Brain pericyte (primary cell): ENCODE results near the gene PDPK1.
"Not testable (repeated sequence)": the region's sequence is repeated elsewhere in the genome, so short reads cannot be mapped to it uniquely, and the experiment has no call there.

Experiments used
- DNase-seq: peaks from one replicate; pipeline ENCODE4 v3.0.0-alpha.2; 2012; ENCODE audit warnings: low read depth, low spot score

The PDPK1 gene

GRCh38 chr16:2587891-2588565, 50.2 kb downstream of the PDPK1 start:
- no peak for DNase-seq

DNA sequence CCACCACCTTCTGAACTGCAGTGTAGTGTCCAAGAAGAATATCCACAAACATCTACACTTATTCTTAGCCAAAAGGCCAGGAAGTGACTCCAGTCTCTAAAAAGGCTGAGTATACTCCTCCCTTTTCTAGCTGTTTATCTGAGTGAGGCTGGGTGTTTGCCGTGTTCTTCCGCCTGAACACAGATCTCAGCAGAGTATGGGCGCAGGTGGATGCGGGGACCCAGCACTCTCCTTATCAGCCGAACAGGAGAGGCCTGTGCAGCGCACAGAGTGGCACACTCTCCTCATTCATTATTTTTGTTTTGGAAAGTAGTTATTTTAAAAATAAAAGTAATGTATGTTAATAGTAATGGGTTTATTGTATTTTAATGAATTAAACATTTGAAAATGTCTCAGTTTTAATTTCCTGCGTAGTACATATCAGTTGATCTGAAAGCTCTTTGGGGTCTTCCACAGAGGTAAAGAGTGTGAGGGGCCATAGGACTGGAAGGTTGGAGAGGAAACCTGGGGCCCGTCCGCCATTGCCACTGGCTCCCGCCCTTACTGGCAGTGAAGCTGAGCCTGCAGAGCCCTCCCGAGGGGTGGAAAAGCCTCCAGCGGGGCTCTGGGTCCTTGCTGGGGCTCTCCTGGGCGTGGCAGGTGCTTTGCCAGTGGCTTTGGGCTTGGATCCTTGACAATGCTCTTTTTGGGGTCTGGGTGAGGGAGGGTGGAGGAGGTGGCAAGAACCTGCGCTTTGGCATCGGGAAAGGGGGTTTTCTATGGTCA, 53.8 kb downstream of the PDPK1 start:
- no peak for DNase-seq

DNA sequence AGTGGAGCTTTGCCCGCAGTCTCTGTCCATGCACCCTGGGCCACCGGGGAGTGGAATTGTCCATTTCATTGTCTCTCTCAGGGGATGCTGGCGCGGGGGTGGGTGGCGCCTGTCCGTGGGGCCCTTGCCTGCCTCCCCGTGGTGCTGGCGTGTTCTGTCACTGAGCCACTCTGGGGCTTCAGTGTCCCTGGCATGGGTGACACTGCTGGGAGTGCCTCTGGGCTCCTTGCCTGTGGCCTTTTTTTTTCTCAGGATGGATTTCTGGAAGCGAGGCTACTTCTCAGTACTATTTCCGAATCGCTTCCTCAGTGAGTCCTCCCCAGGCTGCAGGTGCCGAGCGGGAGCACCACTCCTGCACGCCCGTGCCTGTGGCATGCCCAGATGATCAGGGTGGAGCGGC, 55.0 kb downstream of the PDPK1 start:
- no peak for DNase-seq

GRCh38 chr16:2595393-2596205, 57.8 kb downstream of the PDPK1 start:
- DNase-seq: no peak

DNA sequence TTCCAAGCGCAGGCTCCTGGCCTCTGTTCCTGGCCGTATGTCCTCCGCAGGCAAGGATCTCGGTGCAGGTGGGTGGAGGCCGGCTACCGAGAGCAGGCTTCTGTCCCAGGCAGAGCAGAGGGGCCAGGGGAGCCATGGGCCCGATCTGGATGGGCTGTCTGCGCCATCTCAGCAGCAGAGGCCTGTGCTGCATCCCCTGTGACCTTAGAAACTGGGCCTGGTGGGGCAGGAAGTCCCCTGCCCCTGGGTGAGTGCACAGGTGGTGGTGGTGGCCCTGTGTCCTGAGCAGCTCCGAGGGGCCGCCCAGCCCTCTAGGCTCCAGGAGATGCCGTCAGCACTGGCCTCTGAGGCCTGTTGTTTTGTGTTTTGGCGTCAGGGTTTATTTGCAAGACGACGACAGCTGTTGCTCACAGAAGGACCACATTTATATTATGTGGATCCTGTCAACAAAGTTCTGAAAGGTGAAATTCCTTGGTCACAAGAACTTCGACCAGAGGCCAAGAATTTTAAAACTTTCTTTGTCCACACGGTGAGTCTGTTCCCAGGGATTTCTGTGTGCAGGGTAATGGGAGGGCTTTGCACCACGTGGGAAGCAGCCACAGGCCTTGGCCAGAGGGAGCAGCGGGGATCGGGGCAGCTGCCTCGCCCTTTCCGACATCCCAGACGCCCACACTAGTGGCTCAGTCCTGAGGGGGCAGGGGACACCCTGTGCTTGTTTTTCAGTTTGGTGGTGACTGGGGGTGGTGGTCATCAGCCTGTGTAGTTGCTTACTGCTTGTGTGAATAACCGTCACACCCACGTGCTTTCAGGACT, 59.1 kb downstream of the PDPK1 start:
- DNase-seq: no peak

DNA sequence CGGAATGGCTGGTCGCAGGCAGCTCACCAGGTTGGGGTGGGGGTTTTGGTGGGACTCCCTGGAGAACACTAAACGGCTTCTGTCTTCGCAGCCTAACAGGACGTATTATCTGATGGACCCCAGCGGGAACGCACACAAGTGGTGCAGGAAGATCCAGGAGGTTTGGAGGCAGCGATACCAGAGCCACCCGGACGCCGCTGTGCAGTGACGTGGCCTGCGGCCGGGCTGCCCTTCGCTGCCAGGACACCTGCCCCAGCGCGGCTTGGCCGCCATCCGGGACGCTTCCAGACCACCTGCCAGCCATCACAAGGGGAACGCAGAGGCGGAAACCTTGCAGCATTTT, 59.7 kb downstream of the PDPK1 start:
- no peak for DNase-seq

GRCh38 chr16:2598133-2598641, 60.4 kb downstream of the PDPK1 start:
- no peak for DNase-seq

DNA sequence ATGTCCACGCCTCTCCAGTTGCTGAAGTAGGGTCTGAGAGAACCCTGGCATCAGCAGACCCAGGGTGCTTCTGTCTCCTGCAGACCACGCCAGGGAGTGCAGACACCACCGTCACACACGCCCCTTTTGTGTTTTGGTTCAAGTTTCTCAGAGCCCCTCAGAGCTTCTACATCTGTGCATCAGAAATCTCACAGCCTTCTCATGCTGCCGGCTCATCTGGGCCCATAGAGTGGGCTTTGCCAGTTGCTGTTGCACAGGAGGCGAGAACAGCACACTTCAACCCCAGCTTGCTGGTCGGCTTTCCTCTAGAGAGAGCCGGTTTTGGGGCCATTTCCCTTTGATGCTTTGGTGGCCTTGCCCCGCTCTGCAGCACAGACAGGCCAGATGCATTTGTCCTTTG, 60.9 kb downstream of the PDPK1 start:
- DNase-seq: no peak

GRCh38 chr16:2599165-2599564, 61.3 kb downstream of the PDPK1 start:
- not testable (repeated sequence) for DNase-seq

GRCh38 chr16:2599785-2600184, 62.0 kb downstream of the PDPK1 start:
- not testable (repeated sequence) for DNase-seq

DNA sequence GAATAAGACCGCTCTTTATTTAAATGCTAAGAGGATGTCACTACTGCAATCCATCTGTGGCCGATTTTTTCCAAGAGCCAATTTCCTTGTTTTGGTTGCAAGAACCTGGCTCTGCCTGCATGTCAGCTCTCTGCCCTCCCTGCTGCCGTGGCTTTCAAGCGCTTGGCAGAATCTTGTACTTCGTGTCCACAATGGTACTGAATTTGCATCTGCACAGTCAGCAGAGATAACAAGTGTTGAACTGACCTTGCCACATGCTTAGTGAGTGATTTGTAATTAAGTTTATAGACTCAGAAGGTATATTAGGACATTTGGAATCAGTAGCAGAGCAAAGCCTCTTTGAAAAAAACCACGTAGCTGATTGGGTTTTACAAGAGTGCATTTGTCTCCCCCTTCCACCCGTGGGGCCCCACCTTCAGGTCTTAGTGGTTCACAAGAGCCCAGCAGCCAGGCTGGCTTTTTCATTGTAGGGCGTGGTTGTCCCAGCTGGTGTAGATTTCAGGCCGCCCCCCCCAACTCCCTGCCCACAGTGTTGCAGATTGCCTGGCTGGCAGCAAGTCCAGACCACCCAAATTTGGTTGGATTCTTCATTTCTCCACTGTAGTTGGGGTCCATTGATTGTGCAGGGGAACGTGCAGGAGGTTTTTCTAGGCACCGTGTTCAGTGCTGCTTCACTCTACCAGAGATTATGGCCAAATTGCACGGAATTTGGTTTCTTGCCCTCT, 63.6 kb downstream of the PDPK1 start:
- not testable (repeated sequence) for DNase-seq

DNA sequence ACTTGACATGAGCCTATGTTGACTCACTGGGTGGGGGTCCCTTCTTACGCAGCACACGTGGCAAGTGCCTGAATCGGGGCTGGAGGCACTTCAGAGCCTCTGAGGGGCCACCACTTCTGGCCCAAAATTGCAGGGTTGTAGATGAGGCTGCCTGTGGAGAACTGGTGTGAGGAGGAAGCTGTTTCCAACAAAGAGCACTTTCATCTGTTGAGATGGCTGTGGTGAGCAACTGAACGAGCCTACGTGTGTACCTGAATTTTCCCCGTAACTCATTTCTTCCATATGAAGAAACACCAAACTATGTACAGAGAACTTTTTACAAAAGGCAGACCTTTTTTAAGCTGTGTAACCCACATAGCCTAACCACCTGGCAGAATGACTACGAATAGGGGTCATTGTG, 64.4 kb downstream of the PDPK1 start:
- DNase-seq: not testable (repeated sequence)

- peak; percentile 81 for DNase-seq
These were observed 65.6 kb downstream of the PDPK1 start for GRCh38 chr16:2603165-2604015.

DNA sequence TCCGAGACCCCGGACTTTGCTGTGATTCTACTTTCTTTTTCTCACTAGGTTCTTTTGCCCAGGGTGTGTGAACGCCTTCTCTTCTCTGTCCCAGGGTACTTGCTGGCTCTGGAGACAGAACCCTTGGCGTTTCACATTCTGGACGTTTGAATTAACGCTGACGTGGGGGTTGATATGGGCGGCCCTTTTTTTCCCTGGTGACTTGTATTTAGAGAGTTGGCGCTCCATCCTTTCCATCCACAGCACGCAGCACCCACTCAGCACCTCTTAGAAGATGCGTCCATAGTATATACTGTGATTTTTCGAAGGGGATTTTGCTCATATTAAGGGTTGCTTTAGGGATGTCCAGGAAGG, 66.2 kb downstream of the PDPK1 start:
- not testable (repeated sequence) for DNase-seq

DNA sequence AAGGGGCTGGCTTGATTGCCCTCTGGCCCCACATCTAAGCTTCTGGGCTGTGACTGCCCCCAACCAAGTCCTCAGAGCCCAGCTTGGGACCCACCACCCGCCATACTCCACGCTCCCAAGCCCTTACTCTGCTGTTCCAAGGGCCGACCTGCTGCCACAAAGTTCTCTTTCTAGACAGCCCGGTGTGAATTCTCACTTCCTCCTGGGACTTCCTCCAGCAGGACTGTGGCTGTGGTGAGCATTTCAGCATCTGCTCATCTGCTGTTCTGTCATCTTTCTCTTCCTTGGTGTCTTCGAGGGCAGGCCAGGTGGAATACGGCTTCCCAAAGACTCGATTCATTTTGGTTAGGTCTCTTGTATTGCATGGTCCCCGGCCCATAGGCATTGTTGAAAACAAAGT, 69.0 kb downstream of the PDPK1 start:
- DNase-seq: not testable (repeated sequence)

DNA sequence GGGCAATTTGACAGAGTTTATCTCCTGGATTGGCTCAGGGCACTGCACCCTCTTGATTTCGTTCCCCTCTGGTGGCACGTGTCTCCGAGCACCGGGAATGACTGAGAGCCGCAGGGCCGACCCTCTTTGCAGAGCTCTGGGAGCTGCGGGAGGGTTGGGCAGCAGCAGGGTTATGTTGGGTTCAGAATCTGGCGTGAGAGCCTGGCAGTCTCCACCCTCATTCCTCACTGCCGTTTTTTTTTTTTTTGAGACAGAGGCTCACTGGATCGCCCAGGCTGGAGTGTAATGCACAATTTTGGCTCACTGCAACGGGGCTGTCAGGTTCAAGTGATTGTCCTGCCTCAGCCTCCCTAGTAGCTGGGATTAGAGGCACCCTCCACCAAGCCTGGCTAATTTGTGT, 71.5 kb downstream of the PDPK1 start:
- DNase-seq: not testable (repeated sequence)

DNA sequence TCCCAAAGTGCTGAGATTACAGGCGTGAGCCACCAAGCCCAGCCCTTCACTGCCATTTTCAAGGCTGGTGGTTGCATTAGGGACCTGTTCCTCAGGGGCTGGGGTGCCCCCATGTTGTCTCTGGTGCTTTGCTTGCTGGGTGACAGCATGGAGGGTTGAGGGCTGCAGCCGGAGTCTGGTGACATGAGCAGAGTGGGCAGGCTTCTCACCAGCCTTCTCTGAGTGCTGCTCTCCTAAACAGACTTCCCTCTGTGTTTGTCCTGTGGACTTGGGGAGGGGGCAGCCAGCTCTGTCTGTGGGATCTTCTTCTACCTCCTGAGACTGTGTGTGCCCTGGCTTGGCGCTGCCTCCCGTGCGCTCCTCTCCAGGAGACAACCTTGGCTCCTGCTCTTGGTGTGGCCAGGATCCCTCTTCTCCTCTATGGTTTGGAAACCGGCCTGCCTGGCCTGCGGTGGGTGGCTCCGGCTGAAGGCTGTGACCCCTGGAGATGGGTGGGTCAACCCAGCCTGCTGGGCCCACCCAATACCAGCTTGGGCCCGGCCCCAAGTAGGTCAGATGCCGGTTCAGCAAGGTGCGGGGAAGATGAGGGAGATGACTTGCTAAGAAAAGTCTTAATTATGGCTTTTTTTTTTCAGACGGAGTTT, 72.1 kb downstream of the PDPK1 start:
- DNase-seq: no peak

GRCh38 chr16:2610781-2611498, 73.1 kb downstream of the PDPK1 start:
- no peak for DNase-seq

DNA sequence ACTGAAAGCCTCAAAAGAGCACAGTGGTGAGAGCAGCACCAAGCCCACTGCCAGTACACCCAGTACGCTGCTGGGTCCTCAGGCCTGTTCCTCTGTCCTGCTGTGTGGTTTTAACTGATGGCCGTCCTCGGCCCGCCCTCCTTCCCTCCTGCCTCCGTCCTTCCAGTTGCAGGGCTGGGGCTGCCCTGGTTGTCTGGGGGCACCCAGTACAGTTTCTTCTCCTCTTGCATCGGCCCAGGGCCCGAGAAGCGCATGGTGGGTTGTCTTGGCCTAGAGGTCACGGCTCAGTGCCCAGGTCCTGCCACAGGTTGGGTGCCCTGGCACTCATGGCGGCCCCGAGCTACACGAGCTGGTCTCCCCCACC, 73.7 kb downstream of the PDPK1 start:
- DNase-seq: no peak
